A673 (cell line): ENCODE results near the gene NUPR2.

Source experiments
- EZH2 ChIP-seq: fragments of 200-600 bp; sonication (generic); IDR thresholded peaks from 2 replicates; pipeline ENCODE4 v1.6.1; 2017; ENCODE audit warnings: borderline replicate concordance, low read depth, mild to moderate bottlenecking, mixed read lengths, antibody characterized with exemption, low read length; ENCODE audit not compliant: poor library complexity, severe bottlenecking
- TF ChIP-seq, protein P1 (sequence below): fragments of 300-800, 200-600 bp; sonication (generic); conservative IDR thresholded peaks from 2 replicates; pipeline ENCODE4 v1.5.1; 2017; ENCODE audit warnings: low read depth, mild to moderate bottlenecking, antibody characterized with exemption, low read length, moderate library complexity, mixed read lengths

DNA sequence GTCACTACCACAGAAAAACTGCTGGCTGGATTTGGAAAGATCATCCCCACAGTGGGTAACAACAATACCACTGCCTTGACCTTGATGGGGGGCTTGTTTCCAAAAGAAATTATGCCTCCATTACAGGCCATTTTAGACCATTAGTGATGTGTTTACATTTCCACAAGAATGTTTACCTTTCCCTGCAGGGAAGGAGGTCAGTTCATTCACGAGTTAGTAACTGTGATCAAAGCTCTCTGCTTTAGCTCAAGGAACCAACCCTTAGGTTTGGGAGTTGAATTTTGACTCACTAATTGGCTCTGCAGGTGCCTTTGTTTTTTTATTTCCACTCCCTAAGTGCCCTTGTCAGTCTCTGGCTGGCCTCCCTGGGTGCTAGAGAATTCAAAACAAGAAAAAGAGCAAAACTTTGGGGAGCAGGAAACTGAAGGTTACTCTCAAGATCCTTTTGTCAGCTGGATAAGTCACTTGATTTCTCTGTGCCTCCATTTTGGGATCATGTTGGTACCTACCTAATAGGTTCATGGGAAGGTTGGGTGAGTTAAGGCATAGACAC, 41.1 kb upstream of the NUPR2 start:
- TF ChIP-seq, protein P1, sequence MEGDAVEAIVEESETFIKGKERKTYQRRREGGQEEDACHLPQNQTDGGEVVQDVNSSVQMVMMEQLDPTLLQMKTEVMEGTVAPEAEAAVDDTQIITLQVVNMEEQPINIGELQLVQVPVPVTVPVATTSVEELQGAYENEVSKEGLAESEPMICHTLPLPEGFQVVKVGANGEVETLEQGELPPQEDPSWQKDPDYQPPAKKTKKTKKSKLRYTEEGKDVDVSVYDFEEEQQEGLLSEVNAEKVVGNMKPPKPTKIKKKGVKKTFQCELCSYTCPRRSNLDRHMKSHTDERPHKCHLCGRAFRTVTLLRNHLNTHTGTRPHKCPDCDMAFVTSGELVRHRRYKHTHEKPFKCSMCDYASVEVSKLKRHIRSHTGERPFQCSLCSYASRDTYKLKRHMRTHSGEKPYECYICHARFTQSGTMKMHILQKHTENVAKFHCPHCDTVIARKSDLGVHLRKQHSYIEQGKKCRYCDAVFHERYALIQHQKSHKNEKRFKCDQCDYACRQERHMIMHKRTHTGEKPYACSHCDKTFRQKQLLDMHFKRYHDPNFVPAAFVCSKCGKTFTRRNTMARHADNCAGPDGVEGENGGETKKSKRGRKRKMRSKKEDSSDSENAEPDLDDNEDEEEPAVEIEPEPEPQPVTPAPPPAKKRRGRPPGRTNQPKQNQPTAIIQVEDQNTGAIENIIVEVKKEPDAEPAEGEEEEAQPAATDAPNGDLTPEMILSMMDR: no peak
- no peak for TF ChIP-seq EZH2
